Dedifferentiated amniotic fluid mesenchymal stem cell (primary cell): ENCODE data around the gene BMPR1A.
"Not testable (repeated sequence)": the region's sequence is repeated elsewhere in the genome, so short reads cannot be mapped to it uniquely, and the experiment has no call there.

Experiments
- DNase-seq: peaks from one replicate; pipeline ENCODE4 v3.0.0-alpha.2; 2016; ENCODE audit errors: extremely low spot score

The BMPR1A gene

DNA sequence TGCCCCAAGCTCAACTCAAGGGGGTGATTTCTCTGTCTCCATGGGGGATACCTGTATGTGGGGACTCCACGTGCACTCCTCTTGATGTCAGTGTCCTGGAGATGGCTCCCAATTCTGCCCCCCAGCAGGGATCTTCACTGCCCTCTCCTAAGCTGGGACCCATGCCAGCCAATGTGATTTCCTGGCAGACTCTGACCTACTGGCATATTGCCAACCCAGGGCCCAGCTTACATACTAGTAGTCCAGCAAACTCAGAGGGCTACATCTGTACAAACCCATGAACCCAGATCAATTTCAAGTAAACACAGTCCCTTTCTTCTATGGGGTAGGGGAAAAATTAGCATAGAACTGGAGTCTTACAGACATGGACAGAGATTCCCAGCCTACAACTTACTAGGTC is 26.2 kb upstream of the BMPR1A start:
- DNase-seq: no peak

- DNase-seq: no peak
These were observed 23.6 kb upstream of the BMPR1A start for GRCh38 chr10:86732771-86733170.

GRCh38 chr10:86733260-86733671 is 23.2 kb upstream of the BMPR1A start:
- DNase-seq: no peak

DNA sequence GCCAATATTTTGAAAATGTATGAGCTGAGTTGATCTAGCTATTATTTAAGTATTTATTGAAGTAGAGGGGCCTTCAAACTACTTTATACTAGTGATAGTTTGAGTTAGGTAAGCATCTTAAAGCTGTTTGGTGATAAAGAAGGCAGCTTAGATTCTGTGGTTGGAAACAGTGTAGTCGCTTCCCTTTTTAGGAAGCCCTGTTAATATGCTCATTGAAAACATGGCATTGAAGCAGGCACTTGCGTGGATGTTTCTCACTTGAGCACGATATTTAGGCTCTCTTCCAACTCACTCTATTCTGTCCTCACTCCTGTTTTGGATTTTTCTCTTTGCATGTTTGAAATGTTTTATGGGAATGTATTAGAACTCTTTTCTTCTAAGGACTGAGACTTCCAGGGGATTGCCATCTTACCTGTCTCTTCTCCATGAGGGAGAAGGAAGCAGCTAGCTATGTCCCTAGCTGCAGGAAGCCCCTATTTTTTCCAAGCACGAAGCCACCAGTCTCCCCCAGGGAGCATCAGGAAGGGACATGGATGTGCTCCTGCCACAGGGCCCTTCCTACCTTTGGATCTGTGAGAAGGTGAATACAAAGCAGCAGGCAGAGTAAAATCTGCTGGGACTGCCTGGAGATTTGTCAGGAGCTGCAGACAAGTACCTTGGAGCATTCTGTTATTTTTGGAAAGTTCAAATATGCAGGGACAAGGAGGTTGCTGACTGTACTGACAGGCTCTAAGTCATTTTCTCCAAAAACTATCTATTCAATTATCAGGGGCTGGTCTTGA is 22.0 kb upstream of the BMPR1A start:
- no peak for DNase-seq

DNA sequence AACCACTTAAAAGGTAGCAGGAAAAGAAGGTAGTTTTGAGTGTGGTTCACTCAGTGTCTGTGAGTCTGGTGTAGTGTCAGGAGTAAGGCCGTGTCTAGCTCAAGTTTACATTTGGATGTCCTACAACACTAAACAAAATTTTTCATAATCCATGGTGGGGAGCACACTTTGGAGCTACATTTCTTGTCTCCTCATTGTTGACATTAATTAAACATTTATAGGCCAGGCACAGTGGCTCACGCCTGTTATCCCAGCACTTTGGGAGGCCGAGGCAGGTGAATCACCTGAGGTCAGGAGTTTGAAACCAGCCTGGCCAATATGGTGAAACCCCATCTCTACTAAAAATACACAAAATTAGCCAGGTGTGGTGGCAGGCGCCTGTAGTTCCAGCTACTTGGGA is 21.1 kb upstream of the BMPR1A start:
- not testable (repeated sequence) for DNase-seq

DNA sequence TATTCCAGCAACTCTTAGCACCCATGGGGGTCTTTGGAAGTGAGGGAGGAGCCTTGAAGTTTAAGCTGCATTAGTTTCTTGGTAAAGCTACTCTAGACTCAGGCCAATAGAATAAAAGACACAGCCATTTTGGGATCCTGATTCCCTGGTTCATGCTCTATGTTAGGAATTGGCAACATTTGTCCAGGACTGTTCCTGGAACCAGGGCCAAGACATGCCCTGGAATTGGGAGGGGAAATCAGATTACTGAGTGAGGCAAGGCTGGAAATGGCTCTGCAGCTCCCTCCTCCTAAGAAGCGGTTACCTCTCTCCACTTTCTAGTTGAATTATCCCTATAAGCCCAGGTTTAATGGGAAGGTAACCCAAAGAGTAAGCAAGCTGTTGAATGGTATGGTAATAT is 14.2 kb upstream of the BMPR1A start:
- no peak for DNase-seq

DNA sequence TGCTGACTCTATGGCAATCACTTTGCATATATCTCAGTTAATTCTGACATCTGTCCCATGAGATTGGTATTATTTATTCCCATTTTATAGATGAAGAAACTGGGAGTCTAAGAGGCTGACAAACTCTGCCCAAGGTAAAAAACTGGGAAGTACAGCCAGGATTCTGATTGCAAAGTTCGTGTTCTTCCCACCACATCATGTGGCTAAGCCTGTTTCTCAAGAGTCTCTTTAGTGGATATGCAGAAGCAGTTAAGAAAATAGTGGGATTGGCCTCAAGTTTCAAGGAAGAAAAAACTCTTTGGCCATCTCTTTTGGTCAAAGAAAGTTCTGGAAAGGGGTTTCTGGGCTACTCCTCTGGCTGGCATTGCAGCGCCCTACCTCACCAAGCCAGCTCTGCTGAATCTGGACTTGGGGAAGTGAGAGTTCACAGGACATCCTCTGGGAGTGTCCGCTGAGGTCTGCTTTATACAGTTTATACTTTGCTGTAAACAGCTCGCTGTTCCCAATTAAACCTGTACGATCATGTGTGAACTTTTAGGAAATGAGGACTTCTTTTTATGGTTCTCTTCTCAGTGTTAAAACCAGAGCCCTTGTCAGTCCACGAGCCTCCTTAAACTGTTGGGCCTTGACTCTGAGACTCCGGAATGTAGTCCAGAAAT is 12.2 kb upstream of the BMPR1A start:
- no peak for DNase-seq

GRCh38 chr10:86747796-86748581 is 8.4 kb upstream of the BMPR1A start:
- peak; percentile 34 for DNase-seq

GRCh38 chr10:86749854-86750253 is 6.6 kb upstream of the BMPR1A start:
- DNase-seq: no peak

DNA sequence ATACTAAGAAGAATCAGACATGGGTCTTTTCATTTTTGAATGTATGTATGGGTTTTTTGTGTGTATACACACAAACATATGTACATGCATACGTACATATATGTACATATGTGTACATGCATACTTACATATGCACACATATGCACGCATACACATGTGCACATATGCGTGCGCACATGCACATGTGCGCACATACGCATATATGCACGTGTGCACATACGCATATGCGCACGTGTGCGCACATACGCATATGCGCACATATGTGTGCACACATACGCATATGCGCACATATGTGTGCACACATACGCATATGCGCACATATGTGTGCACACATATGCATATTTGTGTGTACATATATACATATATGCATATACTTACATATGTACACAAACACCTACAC is 4.9 kb upstream of the BMPR1A start:
- DNase-seq: no peak

DNA sequence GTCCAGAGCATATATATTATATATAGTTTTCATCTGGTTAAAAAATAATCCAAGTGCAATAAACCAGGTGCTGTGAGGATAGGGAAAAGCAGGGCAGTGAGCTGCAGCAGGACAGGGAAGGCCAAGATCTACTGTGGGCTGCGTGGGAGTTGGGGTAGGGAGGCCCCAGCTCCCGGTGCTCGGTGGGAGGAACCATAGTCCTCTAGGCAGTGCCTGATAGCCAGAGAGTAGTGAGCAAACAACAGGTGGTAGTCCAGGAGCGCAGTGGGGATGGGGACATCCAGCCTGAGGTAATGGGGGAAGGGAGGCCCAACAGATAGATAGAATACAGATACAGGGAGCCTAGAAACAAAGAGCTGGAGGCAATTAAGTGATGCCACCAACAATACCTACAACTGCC is 4.1 kb upstream of the BMPR1A start:
- DNase-seq: no peak

- no peak for DNase-seq
These were observed 3.4 kb upstream of the BMPR1A start for GRCh38 chr10:86753051-86753450.

DNA sequence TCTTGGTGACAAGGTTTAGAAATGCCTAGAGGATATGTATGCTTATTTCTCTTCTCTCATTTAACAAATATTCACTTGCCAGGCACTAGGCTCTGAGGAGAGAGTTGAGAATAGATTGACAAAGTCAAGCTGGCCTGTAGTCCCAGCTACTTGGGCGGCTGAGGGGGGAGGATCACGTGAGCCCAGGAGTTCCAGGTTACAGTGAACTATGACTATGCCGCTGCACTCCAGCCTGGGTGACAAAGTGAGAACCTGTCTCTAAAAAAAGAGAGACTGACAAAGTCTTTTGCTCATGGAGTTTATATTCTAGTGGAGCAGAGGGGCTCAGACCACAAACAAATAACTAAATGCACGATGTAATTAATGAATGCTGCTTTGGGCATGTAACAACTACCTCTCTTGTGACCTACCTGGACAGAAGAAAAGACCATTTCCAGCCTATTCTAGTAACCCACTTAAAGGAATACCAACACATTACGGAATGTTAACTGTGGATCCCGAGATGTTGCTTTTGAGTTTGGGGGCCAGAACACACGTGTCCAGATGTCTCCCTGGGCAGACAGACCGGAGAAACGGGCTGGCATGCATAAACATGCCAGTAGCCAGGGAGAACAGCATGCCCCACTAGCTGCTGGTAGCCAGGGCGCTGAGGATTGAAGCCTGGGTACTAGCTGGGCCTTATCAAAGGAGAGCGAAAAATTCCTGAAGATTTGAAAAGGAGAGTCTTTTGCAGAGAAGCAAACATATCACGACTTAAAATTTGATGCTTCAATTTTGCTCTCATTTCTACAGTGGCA is 2.6 kb upstream of the BMPR1A start:
- no peak for DNase-seq

GRCh38 chr10:86755454-86755739 is 1.0 kb upstream of the BMPR1A start:
- DNase-seq: no peak

- peak; percentile 75 for DNase-seq
These were observed 494 bp upstream of the BMPR1A start for GRCh38 chr10:86755740-86756510.

DNA sequence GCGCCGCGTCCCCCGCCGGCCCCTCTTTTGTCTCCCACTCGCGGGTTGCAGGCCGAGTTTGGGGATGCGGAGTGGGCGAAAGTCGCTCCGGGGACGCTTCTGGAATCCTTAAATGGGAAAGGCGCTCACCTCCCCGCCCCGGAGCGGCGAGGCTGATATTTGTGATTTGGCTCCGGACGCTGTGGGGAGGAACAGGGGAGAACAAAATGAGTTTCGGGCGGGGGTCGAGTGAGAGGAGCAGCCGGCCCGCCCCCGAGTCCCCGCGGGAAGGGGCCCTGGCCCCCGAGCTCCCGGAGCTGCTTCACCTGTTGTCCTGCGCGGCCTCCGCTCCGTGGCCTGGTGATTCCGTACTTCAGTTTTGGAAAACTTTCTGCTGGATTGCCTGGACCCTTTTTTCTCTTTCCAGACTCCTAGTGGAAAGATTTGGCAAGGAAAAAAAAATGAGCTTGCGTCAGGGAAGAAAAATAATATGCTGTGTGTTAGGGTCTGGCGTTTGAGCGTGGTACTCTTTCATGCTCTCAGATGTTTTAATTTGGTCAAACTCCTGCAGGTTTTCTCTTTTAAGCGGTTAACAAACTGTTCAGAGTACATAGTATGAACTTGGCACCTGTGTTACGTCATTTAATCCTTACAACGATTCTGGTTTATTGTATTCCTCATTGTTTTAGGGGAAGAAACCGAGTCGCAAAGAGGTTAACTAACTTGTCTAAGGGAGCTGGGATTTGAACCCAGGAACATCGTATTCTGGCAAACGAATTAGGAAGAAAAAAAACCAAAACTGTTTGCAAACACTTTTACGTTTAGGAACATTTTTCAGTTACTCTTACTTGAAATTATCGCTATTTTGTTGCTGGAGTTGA is 924 bp downstream of the BMPR1A start:
- peak; percentile 48 for DNase-seq

- DNase-seq: no peak
These were observed 2.0 kb downstream of the BMPR1A start for GRCh38 chr10:86758189-86759072.

DNA sequence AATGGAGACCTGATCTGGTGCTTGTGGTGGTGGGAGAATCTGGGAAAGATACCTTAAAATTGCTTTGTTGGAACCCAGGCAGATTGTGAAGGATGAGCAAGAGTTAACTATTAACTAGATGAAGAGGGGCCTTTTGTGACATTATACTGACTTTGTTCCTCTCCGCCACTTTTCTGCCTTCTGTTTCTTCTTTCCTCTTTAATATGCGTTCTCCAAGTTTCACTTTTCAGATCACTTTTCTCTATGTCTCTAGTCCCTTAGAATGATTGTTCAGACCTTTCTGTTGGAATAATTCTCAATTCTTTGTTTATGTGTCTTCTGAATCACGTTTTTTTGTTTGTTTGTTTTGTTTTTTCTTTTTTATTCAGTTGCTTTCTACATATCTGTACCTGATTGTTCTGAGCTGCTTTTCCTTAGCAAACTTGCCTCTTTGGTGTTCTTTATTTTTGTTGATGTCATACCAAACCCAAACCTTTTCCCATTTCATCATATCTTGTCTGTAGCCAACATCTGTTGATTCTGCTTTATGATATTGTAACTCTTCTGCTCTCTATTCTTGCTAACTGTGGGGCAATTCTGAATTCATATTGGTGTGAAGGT is 2.8 kb downstream of the BMPR1A start:
- no peak for DNase-seq

DNA sequence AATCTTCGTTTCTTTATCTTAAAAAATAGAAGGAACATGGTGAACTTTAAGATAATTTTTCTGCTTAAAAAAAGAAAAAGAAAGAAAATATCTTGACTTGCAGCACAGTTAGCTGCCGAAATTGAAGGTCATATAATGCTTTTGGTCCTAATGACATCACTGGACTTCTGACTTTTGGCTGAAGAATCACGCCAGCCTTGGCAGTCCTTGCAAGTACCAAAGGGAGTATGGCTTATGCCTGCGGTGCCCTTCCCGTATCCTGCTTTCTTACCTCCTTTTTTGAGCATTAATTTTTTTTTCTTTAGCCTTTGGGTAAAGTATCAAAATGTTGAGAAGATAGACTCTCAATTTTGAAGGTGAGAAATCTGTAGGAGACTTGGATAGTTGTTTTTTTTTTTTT is 7.0 kb downstream of the BMPR1A start:
- DNase-seq: no peak
